Stimulated activated CD4-positive, alpha-beta T cell treated with anti-CD3 and anti-CD28 coated beads, Interleukin-2, amount 100 ng/mL, for 48 hours (primary cell): Measurements from ENCODE around the gene BAHCC1.

Experiments
- DNase-seq, 2 donors: peaks; one replicate each; pipeline ENCODE4 v3.0.0-alpha.2; 2020

Gene BAHCC1

DNA sequence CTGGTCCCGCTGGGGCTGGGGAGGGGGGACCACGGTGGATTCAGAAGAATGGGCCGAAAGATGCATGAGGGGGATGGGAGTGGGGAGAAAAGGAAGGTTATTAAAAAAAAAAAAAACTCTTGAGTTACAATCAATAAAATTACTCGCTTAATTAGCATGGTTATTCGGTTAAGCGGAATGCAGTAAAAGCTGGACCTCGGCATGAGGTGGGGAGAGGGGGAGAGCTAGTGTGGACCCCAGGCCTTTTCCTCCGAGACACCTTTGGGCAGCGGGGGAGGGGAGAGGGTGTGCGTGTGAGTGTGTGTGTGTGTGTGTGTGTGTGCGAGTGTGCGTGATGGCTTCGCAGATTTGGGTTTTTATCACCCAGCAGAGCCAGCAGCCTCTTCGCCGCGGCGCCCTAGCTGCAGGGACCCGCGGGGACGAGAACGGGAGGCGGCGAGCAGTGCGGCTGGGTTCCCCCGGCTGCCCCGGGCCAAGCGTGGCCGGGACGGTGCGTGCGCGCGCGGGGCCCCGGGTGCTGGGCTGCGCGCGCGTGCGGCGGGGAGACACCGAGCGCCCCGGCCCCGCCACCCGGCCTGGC, 3.7 kb downstream of the BAHCC1 start:
- no peak for DNase-seq

DNA sequence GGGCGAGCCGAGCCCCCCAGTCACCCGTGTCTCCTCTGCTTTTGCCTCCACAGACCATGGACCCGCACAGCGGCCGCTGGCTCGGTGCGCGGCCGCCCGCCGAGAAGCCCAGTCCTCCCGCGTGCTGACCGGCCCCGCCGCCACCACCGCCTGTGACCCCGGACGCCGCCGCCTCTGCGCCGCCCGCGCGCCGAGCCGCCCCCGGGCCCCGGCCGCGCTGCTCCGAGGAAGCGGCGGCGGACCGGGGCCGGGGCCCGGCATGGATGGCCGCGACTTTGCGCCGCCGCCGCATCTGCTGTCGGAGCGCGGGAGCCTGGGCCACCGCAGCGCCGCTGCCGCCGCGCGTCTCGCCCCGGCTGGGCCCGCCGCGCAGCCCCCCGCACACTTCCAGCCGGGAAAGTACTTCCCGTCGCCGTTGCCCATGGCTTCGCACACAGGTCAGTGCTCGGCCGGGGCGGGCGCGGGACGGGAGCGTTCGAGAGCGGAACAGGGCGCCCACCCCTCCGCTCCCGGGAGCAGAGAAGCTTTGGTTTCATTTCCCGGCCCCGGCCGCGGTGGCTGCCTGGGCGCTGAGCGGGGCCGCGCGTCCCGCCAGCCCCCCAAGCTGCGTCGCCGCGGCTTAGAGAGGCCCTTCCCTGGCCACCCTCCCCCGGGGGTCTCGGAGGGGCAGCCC, 4.4 kb downstream of the BAHCC1 start:
- no peak for DNase-seq

DNA sequence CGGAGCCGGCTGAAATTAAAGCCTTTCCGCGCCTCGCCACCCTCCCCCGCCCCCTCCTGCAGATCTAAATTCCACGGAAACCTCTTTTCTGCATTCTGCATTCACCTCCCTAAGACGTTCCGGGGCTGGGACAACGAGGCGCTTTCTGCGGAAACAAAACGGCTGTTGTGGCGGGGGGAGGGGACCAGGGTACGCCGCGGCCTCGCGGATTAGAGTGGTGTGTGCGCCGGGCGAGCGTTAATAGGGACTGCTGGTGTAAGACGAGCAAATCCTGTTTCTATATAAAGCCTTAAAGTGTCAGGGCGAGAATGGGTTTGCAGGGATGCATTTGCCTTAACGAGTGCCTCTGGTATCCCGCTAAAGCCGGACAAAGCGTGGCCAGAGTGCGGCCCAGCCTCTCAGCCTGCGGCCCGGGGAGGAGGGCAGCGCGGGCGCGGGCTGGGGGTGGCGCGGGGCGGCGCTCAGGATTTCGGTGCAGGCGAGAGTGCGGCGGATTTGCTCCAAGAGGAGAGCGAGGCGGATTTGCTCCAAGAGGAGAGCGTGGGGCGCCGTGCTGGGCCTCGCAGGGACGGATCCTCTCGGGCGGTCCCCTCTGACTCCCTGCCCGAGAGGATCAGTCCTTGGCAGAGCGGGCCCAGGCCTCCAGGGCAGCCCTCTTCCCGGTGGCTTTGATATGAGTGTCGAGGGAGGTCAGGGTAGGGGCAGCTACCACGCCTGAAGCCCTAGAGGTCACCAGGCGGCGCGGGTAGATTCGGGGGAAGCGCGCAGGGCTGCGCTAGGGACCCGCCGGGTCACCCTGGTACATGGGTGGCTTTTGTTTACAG, 5.1 kb downstream of the BAHCC1 start:
- DNase-seq: no peak

DNA sequence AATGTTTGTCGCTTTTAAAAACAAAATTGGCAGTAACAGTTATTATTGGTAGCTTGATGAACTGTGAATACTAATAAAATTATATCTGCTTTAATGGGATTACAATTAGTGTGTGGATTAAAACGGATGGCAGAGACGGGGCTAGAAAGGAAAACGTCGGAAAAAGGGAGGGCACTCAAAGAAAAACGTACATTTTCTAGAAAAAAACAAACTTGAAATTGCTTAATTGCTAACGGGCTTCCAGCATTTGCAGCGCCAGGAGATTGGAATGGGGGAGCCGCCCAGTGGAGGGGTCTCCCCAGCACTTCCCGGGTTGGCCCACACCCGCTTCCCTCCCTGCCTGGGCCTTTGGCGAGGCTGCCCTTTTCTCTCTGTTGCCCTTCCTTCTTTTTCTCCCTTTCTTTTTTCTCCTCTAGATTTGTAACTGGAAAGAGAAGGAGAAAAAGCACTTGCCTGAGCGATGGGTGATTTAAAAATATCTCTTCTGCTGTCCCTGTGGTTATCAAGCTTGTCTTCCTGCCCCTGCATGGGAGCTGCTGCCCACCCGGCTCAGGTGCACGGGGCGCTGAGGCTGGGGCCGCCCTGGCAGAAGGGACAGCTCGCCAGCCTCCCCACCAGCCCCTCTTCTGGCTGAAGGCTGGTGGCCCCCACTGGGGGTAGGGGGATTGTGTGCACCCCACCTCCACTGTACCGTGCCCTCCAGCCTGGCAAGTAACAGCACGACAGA, 5.9 kb downstream of the BAHCC1 start:
- DNase-seq: no peak

DNA sequence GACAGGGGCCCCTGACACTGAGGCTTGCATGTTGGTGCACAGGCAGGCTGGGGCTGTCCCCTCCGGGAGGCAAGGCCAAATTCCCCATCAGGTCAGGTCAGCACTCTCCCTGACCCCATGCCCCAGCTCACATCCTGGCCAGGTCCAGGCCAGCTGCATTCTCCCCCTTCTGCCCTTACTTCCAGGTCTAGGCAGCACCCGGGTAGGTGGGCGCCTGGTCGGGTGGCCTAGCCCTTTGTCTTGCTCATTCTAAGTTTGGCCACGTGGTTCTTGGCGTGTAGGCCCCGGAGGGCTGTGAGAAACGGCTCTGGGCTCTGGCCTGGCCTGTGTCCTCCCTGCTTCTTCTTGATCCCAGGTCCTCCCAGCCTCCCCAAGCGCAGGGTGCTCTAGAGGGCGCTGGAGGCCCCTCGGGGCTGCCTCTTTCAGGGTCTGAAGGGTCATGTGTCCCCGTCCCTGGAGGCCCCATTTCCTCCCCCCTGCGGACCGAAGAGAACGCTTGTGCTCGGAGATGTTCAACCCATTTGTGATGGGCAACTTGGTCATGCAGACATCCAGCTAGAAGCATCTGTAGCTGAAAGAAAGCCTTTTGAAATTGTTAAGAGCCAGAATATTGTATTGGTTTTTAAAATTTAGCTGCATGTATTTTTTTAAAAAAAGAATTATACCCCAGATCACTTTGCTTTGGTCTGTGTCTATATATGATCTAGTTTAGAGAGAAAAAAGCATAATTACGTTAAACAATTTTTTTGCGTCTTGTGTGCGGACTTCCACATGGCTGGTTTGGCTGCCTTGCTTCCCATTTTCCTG, 6.7 kb downstream of the BAHCC1 start:
- DNase-seq: no peak

DNA sequence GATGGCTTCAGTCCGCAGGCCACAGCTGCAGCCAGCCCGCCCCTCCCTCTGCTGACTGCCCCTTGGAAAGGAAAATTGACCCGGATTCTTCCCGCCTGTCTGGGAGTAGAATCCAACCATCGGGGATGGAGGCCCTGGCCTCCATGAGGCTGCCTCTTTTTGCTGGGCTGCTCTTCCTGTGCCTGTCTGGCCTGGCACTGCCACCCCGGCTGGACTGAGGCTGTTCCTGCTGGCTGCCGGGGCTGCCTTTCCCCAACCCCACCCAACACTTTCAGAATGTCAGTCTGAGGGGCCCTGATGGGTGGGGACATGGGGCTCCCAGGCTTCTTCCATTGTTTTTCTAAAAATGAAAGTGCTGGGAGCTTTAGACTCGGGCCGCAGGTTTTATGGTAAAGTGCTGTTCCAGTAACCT, 7.3 kb downstream of the BAHCC1 start:
- no peak for DNase-seq

DNA sequence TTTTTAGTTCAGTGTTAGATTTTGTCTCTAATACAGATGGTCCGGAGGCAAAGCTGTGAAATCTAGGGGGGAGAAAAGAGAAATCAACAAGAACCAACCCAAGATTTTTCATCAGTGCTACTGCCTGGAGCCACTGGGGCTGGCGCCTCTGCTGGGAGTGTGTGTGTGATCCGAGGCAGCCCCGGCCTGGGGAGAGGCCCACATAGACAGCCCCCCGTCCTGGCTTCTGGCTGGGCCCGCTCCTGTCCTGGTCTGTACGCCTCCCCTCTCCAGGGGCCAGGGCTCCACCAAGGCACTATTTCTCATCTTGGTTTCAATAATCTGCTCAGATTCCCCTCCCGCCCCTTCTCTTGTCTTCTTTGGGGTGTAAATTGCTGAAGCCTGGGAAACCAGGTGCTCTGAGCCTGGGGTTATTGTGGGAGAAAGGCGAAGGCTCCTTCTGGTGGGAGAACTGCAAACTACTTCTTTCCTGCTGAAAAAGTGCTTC, 7.8 kb downstream of the BAHCC1 start:
- DNase-seq: no peak

DNA sequence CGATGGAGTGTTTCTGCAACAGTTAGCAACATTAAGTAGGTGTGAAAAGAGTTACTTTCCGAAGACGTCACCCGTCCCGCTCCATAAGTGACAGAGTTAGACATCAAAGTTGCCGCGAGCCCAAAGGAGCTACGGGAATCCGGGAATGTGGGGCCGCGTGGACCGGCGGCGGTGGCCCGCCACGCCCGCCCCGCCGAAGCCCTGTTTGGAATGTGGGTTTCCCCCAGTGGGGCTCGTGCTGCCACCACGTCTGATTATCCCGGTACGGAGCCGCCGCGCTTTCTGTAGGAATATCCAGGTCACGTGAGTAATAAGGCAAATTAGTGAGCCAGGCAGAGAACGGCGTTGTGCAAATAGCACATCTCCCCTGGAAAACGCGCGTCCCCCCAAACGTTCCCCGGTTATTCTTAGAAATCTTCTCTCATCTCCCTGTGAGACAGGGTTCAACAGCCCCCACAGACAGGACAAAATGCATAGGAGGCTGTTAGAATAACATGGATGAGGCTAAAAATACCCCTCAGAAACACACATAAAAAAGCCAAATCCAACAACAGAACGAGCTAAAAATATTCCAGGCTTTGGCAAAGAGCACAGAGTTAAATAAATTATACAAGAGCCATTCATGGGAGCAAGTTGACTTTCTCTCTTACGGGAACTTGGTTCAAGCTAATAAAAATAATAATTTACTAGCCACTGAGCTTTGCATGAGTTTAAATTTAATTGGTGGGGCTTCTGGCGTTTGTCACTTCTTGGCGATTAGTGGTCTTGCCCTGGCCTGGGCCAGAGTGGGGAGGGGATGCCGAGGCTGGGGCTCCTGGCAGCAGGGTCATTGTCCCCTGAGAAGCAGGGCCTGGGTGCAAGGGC, 8.6 kb downstream of the BAHCC1 start:
- no peak for DNase-seq

DNA sequence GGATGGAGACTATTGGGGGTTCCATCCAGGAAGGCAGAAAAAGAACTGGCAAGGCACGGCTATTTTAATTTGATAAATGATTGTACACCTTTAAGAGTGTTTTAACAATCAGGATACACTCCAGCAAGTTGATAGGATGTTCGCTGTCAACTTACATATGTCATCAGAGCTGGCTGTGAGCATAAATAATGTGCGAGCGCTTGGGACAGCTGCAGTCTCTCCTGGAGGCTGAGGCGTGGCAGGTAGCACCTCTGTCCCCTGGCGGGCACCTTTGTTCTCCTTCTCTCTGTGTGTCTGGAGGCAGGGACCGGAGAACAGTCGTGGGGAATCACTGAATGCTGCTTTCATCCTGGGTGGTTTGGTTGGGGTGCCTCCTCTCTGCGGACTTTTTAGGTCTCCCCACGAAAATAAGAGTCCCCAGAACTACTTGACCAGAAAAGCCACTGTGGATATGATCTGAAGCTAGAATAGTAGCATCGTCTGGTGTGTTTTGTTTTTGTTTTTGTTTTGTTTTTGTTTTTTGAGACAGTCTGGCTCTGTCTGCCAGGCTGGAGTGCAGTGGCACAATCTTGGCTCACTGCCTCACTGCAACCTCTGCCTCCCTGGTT, 9.4 kb downstream of the BAHCC1 start:
- DNase-seq: no peak

DNA sequence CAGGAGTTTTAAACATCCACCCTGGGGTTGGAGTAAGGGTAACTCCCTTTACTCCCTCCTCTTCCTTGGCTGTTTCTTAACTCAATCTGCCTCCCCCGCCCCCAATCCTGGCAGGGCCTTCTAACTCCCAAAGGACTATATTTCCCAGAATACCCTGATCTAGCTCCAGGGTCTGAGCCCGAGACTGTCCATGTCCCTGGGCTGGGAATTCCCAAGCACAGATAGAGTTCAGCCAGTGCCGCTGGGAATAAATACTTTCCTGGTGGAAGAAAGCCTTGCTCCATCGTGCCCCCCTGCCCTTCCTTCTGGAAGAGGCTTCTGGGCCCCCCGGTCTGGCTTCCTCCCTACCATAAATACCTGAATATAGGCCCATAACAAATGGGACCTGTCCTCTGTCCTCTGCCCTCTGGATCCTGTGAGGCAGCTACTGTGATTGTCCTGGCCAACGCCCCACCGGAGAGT, 10.2 kb downstream of the BAHCC1 start:
- DNase-seq: no peak

DNA sequence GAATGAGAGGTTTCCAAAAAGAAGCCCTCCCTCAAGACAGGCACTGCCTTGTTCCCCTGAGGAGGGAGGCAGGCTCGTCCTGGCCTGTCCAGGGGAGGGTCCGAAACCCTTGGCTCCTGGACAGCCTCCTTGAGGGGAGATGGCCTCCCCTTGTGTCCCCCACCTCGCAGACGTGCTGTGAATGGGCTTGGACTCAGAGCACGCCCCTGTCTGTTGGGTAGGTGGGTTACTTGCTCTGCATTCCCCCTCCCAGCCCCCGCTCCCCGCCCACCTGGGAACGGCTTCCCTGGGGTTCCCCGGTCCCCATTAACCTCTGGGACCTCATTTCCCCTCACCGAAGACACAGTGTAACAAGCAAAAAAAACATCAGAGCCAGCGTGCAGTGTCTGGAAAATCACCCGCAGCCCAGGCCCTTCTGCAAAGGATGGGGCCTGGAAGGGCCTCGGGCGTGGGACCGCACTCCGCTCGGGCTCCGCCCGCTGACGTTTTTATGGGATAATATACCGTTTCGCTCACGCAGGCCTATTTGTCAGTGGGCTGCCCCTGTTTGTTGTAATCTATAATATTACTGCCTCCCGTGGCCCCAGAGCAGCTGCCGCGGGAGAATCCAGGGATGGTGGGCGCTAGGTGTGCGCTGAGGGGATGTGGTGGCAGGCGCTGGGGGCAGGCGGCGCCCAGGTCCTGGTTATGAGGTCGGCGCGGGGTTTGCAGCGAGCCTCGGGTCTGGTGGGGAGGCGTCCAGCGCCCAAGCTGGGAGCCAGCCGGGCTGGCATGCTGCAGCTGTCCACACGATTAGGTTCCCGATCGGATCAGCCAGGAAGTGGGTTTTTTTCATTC, 11.1 kb downstream of the BAHCC1 start:
- no peak for DNase-seq

DNA sequence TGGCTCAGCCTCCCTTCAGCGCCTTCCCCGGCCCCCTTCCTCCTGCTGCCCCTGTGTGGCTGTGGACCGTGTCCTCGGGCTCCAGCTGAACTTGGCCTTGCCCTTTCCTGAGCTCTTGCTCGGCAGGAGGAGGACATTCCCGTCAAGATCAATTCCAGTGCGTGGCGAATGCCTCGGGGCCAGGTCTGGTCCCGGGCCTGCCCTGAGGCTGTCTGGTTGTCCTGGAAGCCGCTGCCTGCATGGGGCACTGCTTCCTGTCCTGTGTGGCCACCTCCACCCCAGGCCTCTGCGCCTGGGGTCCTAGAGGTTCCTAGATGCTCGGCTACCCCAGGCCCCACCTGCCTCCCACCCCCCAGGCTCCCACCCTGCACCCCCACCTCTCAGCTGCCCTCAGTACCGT, 12.8 kb downstream of the BAHCC1 start:
- DNase-seq: no peak

DNA sequence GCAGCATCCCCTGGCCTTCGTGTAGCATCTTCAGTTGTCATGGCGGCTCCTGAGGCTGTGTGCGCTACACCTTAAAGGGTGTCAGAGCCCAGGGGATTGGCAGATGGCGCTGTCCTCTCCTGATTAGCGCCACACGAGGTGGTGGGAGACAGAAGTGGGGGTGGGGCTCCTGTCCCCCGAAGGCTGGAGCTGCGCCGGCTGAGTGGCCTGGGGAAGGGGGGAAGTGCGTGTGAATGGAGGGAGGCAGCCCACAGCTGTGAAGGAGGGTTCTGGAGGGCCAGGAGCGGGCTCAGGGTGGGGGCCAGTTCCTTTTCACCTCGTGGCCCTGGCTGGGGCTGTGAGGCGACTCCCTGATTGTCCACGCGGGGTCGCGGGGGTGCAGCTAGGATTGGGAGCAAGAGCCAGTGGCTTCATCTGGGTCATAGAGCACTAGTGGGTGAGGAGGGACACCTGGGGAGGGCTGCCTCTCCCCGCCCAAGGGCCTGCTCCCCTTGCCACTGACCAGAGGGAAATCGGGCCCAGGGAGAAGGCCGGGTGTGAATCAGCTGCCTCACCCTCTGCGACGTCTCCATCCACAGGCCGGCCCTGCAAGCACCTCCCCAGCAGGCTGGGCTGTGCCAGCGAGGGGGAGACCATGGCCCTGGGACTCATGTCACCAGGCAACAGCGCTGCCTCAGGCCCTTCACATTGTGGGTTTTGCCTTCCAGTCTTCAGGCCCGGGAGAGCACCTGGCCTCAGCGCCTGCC, 14.1 kb downstream of the BAHCC1 start:
- DNase-seq: no peak

DNA sequence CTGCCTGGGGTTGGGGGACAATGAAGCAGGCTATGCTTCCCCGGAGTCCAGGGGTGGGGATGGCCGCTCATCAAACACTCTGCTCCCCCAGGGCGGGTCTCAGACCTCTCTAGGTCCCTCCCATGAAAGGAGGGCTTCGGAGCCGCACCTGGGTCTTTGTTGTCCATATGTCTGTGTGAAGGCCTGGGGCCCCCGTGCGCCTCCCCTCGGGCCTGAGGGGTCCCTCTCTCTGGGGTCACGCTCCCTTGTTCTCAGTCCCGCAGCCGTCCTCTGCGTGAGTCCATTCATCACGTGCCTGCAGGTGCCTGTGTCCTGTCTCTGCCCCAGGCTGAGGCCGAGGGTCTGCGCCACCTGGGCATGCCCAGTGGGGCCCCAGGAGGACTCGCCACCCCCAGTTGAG, 15.6 kb downstream of the BAHCC1 start:
- no peak for DNase-seq

DNA sequence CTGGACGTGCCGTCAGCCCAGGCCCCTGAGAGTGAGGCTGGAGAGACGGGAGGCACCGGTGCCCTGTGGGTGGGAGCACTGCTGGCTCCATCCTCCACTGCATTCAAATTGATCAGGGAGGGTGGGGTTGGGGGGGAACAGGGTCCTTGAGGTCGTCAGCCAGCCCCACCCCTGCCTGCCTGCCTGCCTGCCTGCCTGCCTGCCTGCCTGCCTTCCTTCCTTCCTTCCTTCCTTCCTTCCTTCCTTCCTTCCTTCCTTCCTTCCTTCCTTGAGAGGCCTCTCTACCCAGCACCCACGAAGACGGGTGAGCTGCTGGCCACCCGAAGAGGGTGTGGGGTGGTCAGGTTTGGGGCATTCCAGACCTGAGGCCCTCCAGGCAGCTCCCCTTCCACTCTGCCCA, 16.0 kb downstream of the BAHCC1 start:
- DNase-seq: no peak

DNA sequence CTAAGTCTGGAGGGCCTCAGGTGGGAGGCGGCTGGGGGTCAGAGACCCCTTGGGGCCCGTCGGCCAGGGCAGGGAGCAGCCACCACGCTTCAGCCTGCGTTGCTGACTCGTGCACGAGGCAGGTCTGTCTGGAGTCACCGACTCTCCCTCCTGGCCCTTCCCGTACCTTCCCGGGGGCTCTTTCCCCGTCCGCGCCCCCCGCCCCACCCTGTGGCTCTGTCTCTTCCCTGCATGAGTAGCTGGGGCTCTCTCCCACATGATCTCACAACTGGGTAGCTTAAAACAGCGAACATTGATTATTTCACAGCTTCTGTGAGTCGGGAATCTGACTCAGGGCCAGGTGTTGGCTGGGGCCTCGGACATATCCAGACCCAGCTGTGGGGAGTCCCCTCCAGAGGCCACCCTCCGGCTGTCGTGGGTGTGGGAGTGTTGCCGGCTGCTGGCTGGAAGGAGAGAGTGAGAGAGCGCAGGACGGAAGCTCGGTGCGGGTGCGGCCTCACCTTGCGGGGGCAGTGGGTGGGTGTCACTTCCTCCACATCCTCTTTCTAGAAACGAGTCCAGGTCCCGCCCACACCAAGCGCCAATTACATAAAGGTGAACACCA, 17.3 kb downstream of the BAHCC1 start:
- no peak for DNase-seq

DNA sequence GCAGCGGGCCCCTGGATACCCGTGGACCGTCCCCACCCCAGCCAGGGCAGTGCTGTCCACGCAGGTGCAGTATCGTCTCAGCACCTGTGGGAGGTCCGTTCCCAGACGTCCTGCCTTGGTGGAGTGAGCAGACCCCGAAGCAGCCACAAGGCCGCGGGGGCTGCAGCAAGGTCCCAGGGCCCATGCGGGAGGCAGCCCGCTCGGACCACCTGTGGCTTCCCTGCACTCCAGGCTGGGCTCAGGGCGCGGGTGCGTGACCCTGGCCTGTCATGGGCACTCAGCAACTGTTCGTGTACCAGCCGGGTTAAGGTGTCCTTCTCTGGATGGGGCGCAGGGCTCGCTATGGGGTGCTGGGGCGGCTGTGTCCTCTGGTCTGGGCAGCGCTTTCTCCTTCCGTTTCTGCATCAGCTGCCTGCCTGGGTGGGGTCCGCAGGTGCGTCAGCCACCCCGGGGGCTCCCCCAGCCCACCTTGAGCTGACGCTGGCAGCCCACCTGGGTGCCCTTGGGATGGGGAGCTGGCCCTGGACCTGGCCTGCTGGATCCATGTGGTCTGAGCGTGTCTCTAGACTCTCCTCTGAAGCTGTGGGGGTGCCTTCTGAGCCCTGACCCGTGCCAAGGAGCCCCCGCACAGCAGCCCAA, 18.4 kb downstream of the BAHCC1 start:
- no peak for DNase-seq
